BJ (cell line): ENCODE results near the gene PFKL. TPM values are rescaled to one million over a fixed set of nuclear protein-coding genes. Genes with fewer than 3 reads are reported as not detected.

Experiments
- CTCF ChIA-PET: fragments of 350-600 bp; formaldehyde crosslinking; extraction: SDS; loops from one replicate; lab custom pipeline; 2021; ENCODE audit warnings: antibody characterized with exemption, inconsistent platforms; lab: Yijun Ruan, JAX
- POLR2A ChIA-PET: fragments of 300-600 bp; sonication (Branson Sonifier 250); formaldehyde crosslinking; extraction: SDS; loops from one replicate; lab custom pipeline; 2021; ENCODE audit warnings: antibody characterized with exemption; lab: Charles Lee
- DNase-seq: peaks from one replicate; pipeline ENCODE4 v3.0.0-alpha.2; 2011; ENCODE audit warnings: low read depth
- H3K27me3 ChIP-seq: 2 replicates; pipeline ENCODE4 v1.6.0; 2011; ENCODE audit warnings: low read length; ENCODE audit not compliant: control insufficient read depth, insufficient read depth
- H3K36me3 ChIP-seq: 2 replicates; pipeline ENCODE4 v1.5.1; 2011; ENCODE audit warnings: low read length; ENCODE audit not compliant: control insufficient read depth, insufficient read depth
- H3K4me3 ChIP-seq: 2 replicates; pipeline ENCODE4 v1.5.1; 2011; ENCODE audit warnings: low read depth, mild to moderate bottlenecking, control low read depth, low read length
- polyA plus RNA-seq: library from polyadenylated mRNA; depleted of rRNA; stranded (reverse); fragments of >200 nt; gene quantifications from 2 replicates; pipeline ENCODE4 v1.2.3, GENCODE V29; 2011
- TF ChIP-seq, protein P1 (sequence below): IDR thresholded peaks from 2 replicates; pipeline ENCODE4 v1.5.1; 2011; ENCODE audit warnings: low read depth, mild to moderate bottlenecking, control low read depth, inconsistent platforms, low read length, moderate library complexity; ENCODE audit not compliant: insufficient read depth

The PFKL gene
- polyA plus RNA-seq, 1 experiment, result 152 TPM

DNA sequence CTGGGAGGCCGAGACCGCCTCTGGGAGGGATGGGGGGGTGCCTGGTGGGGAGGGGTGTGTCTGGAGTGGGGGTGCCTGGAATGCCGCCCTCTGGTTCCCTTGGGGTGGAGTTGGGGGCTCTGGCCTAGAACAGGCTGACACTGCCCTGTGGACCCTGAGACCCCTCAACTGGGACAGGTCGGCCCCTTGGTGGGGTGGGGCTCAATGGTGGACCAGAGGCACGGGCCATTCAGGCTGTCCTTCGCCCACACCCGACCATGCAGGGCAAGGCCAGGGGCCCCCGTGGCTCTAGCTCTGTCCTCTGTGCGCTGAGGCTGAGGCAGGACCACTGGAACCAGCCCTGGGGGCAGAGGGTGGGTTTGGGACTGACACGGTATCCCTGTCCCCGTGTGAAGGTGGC is 14.7 kb downstream of the PFKL start:
- TF ChIP-seq, protein P1, sequence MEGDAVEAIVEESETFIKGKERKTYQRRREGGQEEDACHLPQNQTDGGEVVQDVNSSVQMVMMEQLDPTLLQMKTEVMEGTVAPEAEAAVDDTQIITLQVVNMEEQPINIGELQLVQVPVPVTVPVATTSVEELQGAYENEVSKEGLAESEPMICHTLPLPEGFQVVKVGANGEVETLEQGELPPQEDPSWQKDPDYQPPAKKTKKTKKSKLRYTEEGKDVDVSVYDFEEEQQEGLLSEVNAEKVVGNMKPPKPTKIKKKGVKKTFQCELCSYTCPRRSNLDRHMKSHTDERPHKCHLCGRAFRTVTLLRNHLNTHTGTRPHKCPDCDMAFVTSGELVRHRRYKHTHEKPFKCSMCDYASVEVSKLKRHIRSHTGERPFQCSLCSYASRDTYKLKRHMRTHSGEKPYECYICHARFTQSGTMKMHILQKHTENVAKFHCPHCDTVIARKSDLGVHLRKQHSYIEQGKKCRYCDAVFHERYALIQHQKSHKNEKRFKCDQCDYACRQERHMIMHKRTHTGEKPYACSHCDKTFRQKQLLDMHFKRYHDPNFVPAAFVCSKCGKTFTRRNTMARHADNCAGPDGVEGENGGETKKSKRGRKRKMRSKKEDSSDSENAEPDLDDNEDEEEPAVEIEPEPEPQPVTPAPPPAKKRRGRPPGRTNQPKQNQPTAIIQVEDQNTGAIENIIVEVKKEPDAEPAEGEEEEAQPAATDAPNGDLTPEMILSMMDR, result no peak
- no peak for DNase-seq
- Histone ChIP-seq H3K4me3 (no peak overlapping the region), H3K27me3 (no peaks in the 10 kb centered on the region), H3K36me3 (peaks cover 67% of the 10 kb centered on the region)
- CTCF ChIA-PET, result interaction anchor here (1.1 kb wide), 1 partner anchor 10 kb away, joined by 3 read pairs; no protein-coding TSS in a partner anchor
- POLR2A ChIA-PET, result no interaction called here

- no peak overlapping the region for H3K4me3 ChIP-seq
- ChIA-PET POLR2A (no interaction called here), CTCF (interaction anchor here (1.0 to 1.9 kb wide), 2 partner anchors 9 to 11 kb away, joined by 3 to 8 read pairs; no protein-coding TSS in a partner anchor)
- DNase-seq, result no peak
- peaks cover 66% of the 10 kb centered on the region for H3K36me3 ChIP-seq
- no peaks in the 10 kb centered on the region for H3K27me3 ChIP-seq
- TF ChIP-seq, protein P1, result no peak
These were observed 15.9 kb downstream of the PFKL start for GRCh38 chr21:44315691-44316203.

DNA sequence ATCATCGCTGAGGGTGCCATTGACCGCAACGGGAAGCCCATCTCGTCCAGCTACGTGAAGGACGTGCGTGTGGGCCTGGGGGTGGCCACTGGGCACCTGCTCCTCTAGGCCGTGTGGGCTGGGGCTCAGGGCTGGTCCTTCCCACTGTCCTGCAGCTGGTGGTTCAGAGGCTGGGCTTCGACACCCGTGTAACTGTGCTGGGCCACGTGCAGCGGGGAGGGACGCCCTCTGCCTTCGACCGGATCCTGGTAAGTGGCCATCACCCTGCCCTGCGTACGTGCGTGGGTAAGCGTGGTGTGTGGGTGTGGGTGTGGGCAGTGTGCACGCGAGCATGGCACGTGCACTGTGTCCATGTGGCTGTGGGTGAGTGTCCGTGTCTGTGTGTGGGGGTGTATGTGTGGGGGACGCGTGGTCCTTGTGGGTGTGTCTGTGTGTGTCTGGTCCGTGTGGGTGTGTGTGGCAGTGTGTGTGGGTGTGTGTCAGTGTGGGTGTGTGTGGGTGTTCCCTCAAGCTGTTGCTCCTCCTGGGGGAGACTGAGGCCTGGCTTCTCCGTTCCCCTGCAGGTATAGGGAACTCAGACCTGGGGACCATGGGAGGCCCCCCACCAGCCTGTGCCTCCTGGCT is 16.5 kb downstream of the PFKL start:
- peaks cover 63% of the 10 kb centered on the region for H3K36me3 ChIP-seq
- DNase-seq, result no peak
- POLR2A ChIA-PET, result no interaction called here
- H3K4me3 ChIP-seq, result no peak overlapping the region
- H3K27me3 ChIP-seq, result no peaks in the 10 kb centered on the region
- TF ChIP-seq, protein P1, result no peak
- CTCF ChIA-PET, result interaction anchor here (1.0 to 1.9 kb wide), 2 partner anchors 8 to 12 kb away, joined by 3 to 8 read pairs; no protein-coding TSS in a partner anchor

- TF ChIP-seq, protein P1, result no peak
- no peak overlapping the region for H3K4me3 ChIP-seq
- POLR2A ChIA-PET, result no interaction called here
- CTCF ChIA-PET, result no interaction called here
- no peak for DNase-seq
- no peaks in the 10 kb centered on the region for H3K27me3 ChIP-seq
- peaks cover 60% of the 10 kb centered on the region for H3K36me3 ChIP-seq
These were observed 17.5 kb downstream of the PFKL start for GRCh38 chr21:44317241-44317782.

- H3K4me3 ChIP-seq, result no peak overlapping the region
These were observed 18.0 kb downstream of the PFKL start for GRCh38 chr21:44317871-44318270.

More at GRCh38 chr21:44317871-44318270, 18.0 kb downstream of the PFKL start:
- no peak for DNase-seq
- H3K27me3 ChIP-seq, result no peaks in the 10 kb centered on the region
- ChIA-PET POLR2A (no interaction called here), CTCF (no interaction called here)
- H3K36me3 ChIP-seq, result peaks cover 58% of the 10 kb centered on the region
- TF ChIP-seq, protein P1, result no peak
